IPS DF 4.7 (cell line): ENCODE data around the gene ADRA1B.

Experiments used
- DNase-seq: peaks from one replicate; pipeline ENCODE4 v3.0.0-alpha.2; 2013; ENCODE audit warnings: low spot score; ENCODE audit errors: extremely low read depth

The ADRA1B gene

GRCh38 chr5:159915904-159916840 is at the start of gene ADRA1B:
Gene ADRA1B (plus strand): TSS chr5:159916482. CDS start chr5:159916906, 424 bp downstream.
- DNase-seq: no peak

- DNase-seq: no peak
Measured at GRCh38 chr5:159873680-159874079, 42.6 kb upstream of the ADRA1B start.

GRCh38 chr5:159874263-159874662 is 42.0 kb upstream of the ADRA1B start:
- no peak for DNase-seq

- no peak for DNase-seq
Measured at GRCh38 chr5:159877016-159877415, 39.3 kb upstream of the ADRA1B start.

- no peak for DNase-seq
Measured at GRCh38 chr5:159877894-159878448, 38.3 kb upstream of the ADRA1B start.

- peak; percentile 30 for DNase-seq
Measured at GRCh38 chr5:159878988-159879471, 37.3 kb upstream of the ADRA1B start.

- DNase-seq: no peak
Measured at GRCh38 chr5:159880676-159881075, 35.6 kb upstream of the ADRA1B start.

GRCh38 chr5:159881967-159882366 is 34.3 kb upstream of the ADRA1B start:
- DNase-seq: no peak

GRCh38 chr5:159883522-159883950 is 32.7 kb upstream of the ADRA1B start:
- DNase-seq: no peak

- DNase-seq: no peak
Measured at GRCh38 chr5:159884917-159885620, 31.2 kb upstream of the ADRA1B start.

- no peak for DNase-seq
Measured at GRCh38 chr5:159886296-159886695, 30.0 kb upstream of the ADRA1B start.

GRCh38 chr5:159887050-159887449 is 29.2 kb upstream of the ADRA1B start:
- DNase-seq: no peak

GRCh38 chr5:159888860-159889259 is 27.4 kb upstream of the ADRA1B start:
- no peak for DNase-seq

- DNase-seq: no peak
Measured at GRCh38 chr5:159890141-159890540, 26.1 kb upstream of the ADRA1B start.

- peak; percentile 33 for DNase-seq
Measured at GRCh38 chr5:159891371-159891770, 24.9 kb upstream of the ADRA1B start.

GRCh38 chr5:159893040-159893695 is 23.1 kb upstream of the ADRA1B start:
- no peak for DNase-seq

- no peak for DNase-seq
Measured at GRCh38 chr5:159894149-159894720, 22.0 kb upstream of the ADRA1B start.

- no peak for DNase-seq
Measured at GRCh38 chr5:159897786-159898393, 18.4 kb upstream of the ADRA1B start.

GRCh38 chr5:159899067-159900049 is 16.9 kb upstream of the ADRA1B start:
- no peak for DNase-seq
